GM10266 (cell line): ENCODE data around the gene TIAM1.

Experiments
- DNase-seq: peaks from one replicate; pipeline ENCODE4 v3.0.0; 2012; ENCODE audit errors: extremely low spot score
- TF ChIP-seq, protein P1 (sequence below): IDR thresholded peaks from 2 replicates; pipeline ENCODE4 v1.5.1; 2012; ENCODE audit warnings: mild to moderate bottlenecking, low read depth; ENCODE audit not compliant: control insufficient read depth, insufficient read depth; ENCODE audit errors: missing control alignments

TIAM1 gene

DNA sequence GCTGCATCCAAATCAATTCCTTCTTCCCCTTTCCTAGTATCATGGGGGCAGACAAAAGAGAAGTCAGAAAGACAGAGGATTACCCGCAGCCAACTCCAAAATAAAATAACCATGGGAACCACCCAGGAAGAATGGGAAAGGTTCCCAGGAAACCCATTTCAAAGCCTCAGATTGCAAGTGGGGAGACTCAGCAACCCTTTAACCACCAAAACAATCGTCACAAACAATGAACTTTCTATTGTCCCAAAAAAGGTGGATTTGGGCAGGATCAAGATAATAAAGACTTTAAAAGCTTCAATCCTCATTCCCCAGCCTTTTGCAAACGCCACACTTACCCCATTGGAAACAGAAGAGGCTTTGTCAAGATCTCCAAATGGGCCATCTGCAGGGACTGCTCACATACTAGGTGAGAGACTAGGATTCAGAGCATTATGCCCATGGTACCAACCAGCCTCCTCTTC, 5.1 kb downstream of the TIAM1 start:
- TF ChIP-seq, protein P1, sequence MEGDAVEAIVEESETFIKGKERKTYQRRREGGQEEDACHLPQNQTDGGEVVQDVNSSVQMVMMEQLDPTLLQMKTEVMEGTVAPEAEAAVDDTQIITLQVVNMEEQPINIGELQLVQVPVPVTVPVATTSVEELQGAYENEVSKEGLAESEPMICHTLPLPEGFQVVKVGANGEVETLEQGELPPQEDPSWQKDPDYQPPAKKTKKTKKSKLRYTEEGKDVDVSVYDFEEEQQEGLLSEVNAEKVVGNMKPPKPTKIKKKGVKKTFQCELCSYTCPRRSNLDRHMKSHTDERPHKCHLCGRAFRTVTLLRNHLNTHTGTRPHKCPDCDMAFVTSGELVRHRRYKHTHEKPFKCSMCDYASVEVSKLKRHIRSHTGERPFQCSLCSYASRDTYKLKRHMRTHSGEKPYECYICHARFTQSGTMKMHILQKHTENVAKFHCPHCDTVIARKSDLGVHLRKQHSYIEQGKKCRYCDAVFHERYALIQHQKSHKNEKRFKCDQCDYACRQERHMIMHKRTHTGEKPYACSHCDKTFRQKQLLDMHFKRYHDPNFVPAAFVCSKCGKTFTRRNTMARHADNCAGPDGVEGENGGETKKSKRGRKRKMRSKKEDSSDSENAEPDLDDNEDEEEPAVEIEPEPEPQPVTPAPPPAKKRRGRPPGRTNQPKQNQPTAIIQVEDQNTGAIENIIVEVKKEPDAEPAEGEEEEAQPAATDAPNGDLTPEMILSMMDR, result no peak
- DNase-seq, result no peak

DNA sequence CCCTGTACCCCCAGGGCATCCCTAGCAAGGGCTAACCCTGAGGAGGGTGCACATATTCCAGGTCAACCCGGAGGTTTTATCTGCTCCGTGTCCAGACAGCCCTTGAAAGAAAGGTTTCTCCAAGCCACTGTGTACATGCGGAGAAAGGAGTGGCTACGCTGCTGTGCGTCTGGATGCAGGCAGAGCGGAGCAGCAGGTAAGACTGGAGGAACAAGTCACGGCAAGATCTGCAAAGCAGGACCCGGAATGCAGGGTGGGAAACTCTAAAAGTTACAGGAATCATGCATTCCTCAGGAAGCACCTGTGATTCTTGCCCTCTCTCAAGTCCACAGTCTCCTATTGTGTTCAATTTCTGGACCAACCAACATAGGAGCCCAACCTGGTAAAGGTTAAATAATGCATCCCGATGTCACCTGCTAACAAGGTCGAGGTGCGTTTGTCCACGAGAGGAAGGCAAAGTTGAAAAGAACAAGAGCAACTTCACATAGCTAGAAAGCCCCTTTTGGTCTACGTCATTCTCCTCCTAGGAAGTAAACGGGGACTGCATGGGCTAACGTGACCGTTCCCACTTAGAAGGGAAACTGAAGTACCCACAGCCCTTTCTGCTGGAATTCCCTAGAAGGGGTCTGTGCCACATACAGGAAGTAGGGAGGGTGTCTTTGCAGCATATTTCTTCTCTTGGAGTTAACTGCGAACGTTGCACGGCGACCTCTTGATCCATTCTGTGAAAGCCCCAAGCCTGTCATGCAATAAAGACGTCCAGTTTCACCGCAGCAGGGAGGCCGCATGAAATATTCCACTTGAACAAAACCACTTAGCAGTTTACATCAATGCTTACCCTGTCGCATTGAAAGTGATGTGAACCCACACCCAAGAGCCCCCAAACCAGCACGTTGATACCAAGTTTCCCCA, 5.8 kb downstream of the TIAM1 start:
- TF ChIP-seq, protein P1, result no peak
- DNase-seq, result no peak

DNA sequence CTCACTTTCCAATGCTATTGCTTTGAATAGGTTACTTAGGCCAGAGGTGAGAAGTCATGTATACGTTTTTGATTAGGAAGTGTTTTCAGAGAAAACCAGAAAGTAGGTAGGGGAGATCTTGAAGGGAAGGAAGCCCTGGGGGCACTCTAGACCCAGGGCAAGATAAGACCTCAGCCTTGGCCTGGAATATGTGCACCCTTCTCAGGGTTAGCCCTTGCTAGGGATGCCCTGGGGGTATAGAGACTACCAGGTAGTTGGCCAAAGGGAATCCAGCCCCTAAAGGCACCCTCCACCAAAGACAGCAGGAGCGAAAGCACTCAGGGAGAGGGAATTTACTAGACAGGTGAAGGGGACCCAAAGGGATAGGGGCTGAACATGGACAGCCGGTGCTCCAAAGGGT, 7.0 kb downstream of the TIAM1 start:
- TF ChIP-seq, protein P1, result no peak
- DNase-seq, result no peak

DNA sequence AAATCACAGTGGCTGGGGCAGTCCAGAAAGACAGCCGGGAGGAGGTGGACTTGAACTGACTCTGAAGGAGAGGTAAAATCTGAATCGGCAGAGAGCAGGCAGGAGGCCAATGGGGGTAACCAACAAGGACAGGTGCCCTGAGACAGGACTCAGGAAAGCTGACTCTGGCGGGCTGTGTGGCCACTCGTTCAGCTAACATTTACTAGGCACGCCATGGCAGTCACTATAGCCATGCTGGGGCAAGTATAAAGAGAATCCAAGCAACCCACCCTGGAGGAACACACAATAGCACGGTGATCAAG, 7.4 kb downstream of the TIAM1 start:
- TF ChIP-seq, protein P1, result no peak

DNA sequence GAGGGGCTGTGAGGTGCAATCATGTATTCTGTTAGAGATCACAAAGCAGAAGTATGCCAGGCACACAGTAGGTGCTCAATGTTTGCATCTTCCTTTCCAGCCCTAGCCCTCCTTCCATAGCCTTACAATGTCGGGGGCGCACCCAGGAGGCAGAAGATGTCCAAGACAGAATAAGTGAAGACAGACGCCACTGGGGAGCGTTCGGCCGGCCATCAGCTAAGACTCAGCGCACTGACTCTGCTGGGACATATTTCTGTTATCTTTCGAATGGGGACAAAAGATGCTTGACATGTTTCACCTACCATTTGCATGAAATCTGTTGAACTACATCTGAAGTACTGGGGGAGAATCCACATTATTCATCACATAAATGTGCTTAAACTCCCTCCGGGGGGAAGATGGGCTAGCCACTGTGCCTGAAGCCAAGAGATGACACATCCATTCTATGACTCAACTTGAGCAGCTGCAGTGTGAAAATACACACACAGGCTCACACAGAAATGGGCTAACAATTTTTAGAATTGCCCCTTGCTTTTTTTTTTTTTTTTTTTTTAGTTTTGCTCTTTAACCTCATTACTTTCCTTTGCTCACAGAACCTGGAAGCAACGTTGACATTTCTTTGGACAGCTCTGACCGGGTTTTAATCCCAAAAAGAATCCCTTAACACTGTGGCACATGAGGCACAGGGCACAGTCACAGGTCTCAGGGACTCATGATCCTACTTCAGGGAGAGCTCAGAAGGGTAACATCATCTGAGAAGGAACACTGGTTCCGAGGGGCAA, 7.9 kb downstream of the TIAM1 start:
- no peak for DNase-seq

More for the DNA sequence above, 7.4 kb downstream of the TIAM1 start:
- DNase-seq, result no peak

DNA sequence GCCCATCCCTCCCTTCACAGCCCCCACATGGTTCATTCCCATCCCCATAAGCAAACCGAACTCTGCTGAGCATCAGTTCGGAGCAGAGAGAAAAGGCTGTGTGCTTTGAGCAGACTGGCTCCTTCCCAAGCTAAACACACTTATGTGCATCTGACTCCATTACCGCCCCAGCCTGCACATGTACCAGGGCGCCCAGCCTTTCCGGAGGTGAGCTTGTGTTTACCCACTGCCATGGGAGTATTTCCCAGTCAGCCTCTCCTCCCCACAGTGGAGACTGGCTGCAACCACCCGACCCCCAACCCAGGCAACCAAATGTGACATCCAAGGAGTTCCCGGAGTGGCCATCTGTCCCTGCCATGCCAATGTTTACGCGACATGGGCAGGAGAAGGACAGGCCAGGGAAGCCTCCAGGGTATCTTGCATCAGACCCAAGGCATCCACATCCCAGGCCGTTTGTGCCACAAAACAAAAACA, 9.4 kb downstream of the TIAM1 start:
- DNase-seq, result no peak
- TF ChIP-seq, protein P1, result no peak

More for the DNA sequence above, 7.9 kb downstream of the TIAM1 start:
- TF ChIP-seq, protein P1, result no peak
